Measurements from ENCODE around the gene CLTC.

CLTC gene

GRCh38 chr17:59675231-59675630 is 55.5 kb downstream of the CLTC start:
- TF ChIP-seq, protein P1, sequence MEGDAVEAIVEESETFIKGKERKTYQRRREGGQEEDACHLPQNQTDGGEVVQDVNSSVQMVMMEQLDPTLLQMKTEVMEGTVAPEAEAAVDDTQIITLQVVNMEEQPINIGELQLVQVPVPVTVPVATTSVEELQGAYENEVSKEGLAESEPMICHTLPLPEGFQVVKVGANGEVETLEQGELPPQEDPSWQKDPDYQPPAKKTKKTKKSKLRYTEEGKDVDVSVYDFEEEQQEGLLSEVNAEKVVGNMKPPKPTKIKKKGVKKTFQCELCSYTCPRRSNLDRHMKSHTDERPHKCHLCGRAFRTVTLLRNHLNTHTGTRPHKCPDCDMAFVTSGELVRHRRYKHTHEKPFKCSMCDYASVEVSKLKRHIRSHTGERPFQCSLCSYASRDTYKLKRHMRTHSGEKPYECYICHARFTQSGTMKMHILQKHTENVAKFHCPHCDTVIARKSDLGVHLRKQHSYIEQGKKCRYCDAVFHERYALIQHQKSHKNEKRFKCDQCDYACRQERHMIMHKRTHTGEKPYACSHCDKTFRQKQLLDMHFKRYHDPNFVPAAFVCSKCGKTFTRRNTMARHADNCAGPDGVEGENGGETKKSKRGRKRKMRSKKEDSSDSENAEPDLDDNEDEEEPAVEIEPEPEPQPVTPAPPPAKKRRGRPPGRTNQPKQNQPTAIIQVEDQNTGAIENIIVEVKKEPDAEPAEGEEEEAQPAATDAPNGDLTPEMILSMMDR (conservative IDR thresholded peaks at IDR 0.05; ENCODE audit: low read depth), result no peak
- ChIA-PET CTCF (interaction anchor here (1.1 kb wide), 1 partner anchor 8 kb away, joined by 3 read pairs; no protein-coding TSS in a partner anchor), POLR2A (ENCODE audit: low non-redundant PET) (no interaction called here)
- no peak for DNase-seq (ENCODE audit: low spot score)
- H3K27ac ChIP-seq, result no peak overlapping the region

DNA sequence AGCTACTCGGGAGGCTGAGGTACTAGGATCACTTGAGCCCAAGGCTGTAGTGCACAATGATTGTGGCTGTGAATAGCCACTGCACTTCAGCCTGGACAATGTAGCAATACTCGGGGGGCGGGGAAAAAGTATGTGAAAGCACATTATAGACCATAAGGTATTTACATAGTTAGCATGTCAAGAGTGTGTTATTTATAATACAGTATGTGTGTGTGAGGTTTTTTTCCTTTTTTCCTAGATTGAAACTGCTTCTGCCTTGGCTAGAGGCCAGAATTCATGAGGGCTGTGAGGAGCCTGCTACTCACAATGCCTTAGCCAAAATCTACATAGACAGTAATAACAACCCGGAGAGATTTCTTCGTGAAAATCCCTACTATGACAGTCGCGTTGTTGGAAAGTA is 57.0 kb downstream of the CLTC start:
- CTCF ChIA-PET, result no interaction called here
- no peak overlapping the region for H3K27ac ChIP-seq
- DNase-seq (ENCODE audit: low spot score), result no peak
- POLR2A ChIA-PET (ENCODE audit: low non-redundant PET), result no interaction called here
- TF ChIP-seq, protein P1 (conservative IDR thresholded peaks at IDR 0.05; ENCODE audit: low read depth), result no peak

DNA sequence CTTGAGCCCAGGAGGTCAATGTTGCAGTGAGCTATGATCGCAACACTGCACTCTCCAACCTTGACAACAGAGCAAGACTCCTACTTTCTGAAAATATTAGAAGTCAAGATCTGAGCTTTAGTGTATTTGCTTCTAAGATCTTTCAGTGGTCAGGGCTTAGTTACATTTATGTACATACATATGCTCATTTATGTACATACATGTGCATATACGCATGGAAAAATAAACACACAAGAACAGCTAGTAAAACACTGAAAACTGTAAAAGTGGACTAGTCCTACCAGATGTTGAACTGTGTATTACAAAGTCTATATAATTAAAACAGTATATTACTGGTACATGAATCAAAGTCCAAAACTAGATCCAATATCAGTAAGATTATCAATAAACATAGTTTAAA is 59.2 kb downstream of the CLTC start:
- no peak for DNase-seq (ENCODE audit: low spot score)
- TF ChIP-seq, protein P1 (conservative IDR thresholded peaks at IDR 0.05; ENCODE audit: low read depth), result no peak
- CTCF ChIA-PET, result no interaction called here
- POLR2A ChIA-PET (ENCODE audit: low non-redundant PET), result no interaction called here
- no peak overlapping the region for H3K27ac ChIP-seq

- ChIA-PET POLR2A (ENCODE audit: low non-redundant PET) (no interaction called here), CTCF (no interaction called here)
- DNase-seq (ENCODE audit: low spot score), result no peak
- TF ChIP-seq, protein P1 (conservative IDR thresholded peaks at IDR 0.05; ENCODE audit: low read depth), result no peak
- no peak overlapping the region for H3K27ac ChIP-seq
Measured at GRCh38 chr17:59680314-59680713, 60.6 kb downstream of the CLTC start.

GRCh38 chr17:59683283-59683682 is 63.6 kb downstream of the CLTC start:
- no peak for DNase-seq (ENCODE audit: low spot score)
- CTCF ChIA-PET, result interaction anchor here (0.8 kb wide), 1 partner anchor 8 kb away, joined by 3 read pairs; no protein-coding TSS in a partner anchor
- POLR2A ChIA-PET (ENCODE audit: low non-redundant PET), result interaction anchor here (1.5 kb wide), 1 partner anchor 24 kb away, joined by 4 read pairs; the partner anchor contains the start of genes PTRH2 and VMP1
- H3K27ac ChIP-seq, result no peak overlapping the region
- TF ChIP-seq, protein P1 (conservative IDR thresholded peaks at IDR 0.05; ENCODE audit: low read depth), result no peak

GRCh38 chr17:59684967-59685366 is 65.3 kb downstream of the CLTC start:
- TF ChIP-seq, protein P1 (conservative IDR thresholded peaks at IDR 0.05; ENCODE audit: low read depth), result no peak
- CTCF ChIA-PET, result interaction anchor here (0.5 kb wide), 2 partner anchors 47 to 551 kb away, joined by 3 to 8 read pairs; no protein-coding TSS in a partner anchor
- no peak for DNase-seq (ENCODE audit: low spot score)
- POLR2A ChIA-PET (ENCODE audit: low non-redundant PET), result no interaction called here
- H3K27ac ChIP-seq, result no peak overlapping the region

Measured in RWPE1 (cell line).